Astrocyte of the spinal cord (primary cell): Measurements from ENCODE around the gene PSMB5.
A peak's percentile ranks its signal among the peaks of the same experiment; 100 is the strongest.

Experiments
- DNase-seq: peaks from one replicate; pipeline ENCODE4 v3.0.0; 2011; ENCODE audit warnings: low read depth, low spot score
- H3K4me3 ChIP-seq: 2 replicates; pipeline ENCODE4 v1.5.1; 2011; ENCODE audit warnings: low read depth, mild to moderate bottlenecking, low read length, moderate library complexity
- CTCF ChIP-seq: IDR thresholded peaks from 2 replicates; pipeline ENCODE4 v1.5.1; 2012; ENCODE audit warnings: low read depth, mild to moderate bottlenecking, low read length, inconsistent platforms
- in situ Hi-C: cut with HindIII; loops from 2 replicates; pipeline ENCODE4 v1.10.0; 2017; ENCODE audit warnings: low sequenced_read_pairs

Gene PSMB5

GRCh38 chr14:23034498-23035302 lies at the start of gene PSMB5:
Gene PSMB5 (minus strand): TSS chr14:23034900. CDS start chr14:23034881, 19 bp downstream.
- in situ Hi-C loops = no loop called here
- no peak for TF ChIP-seq CTCF
- DNase-seq = peak; percentile 97
- peak within 1 kb of the TSS; percentile 87 for H3K4me3 ChIP-seq

- no peak for TF ChIP-seq CTCF
- no peak for DNase-seq
- in situ Hi-C loops = no loop called here
- H3K4me3 ChIP-seq = no peak overlapping the region
Observed at GRCh38 chr14:23080474-23080873, 45.8 kb upstream of the PSMB5 start.

- H3K4me3 ChIP-seq = no peak overlapping the region
- in situ Hi-C loops = no loop called here
- DNase-seq = no peak
- no peak for TF ChIP-seq CTCF
Observed at GRCh38 chr14:23079716-23080115, 45.0 kb upstream of the PSMB5 start.

GRCh38 chr14:23078692-23079116 lies 44.0 kb upstream of the PSMB5 start:
- in situ Hi-C loops = no loop called here
- H3K4me3 ChIP-seq = no peak overlapping the region
- peak; percentile 91 for DNase-seq
- TF ChIP-seq CTCF = no peak

GRCh38 chr14:23077962-23078361 lies 43.3 kb upstream of the PSMB5 start:
- no peak for DNase-seq
- in situ Hi-C loops = no loop called here
- no peak for TF ChIP-seq CTCF
- H3K4me3 ChIP-seq = no peak overlapping the region

- in situ Hi-C loops = no loop called here
Observed at GRCh38 chr14:23076785-23077408, 42.2 kb upstream of the PSMB5 start.

More at GRCh38 chr14:23076785-23077408, 42.2 kb upstream of the PSMB5 start:
- H3K4me3 ChIP-seq = no peak overlapping the region
- TF ChIP-seq CTCF = peak; percentile 67
- DNase-seq = peak; percentile 41
